K562 (cell line): ENCODE results near the gene DYNLT2B. TPM values are rescaled to one million over a fixed set of nuclear protein-coding genes. Genes with fewer than 3 reads are reported as not detected.

Experiments
- ATF7 ChIP-seq: fragments of 450-650 bp; IDR thresholded peaks from 2 replicates; pipeline ENCODE4 v1.7.1; 2014; ENCODE audit warnings: mild to moderate bottlenecking, moderate library complexity
- EHMT2 ChIP-seq: fragments of 450-650 bp; IDR thresholded peaks from 2 replicates; pipeline ENCODE4 v1.6.1; 2018; ENCODE audit warnings: antibody characterized with exemption
- ETV5 ChIP-seq: sonication (generic); formaldehyde crosslinking; IDR thresholded peaks from 2 replicates; pipeline ENCODE4 v1.4.0; 2020; ENCODE audit warnings: low read depth, mild to moderate bottlenecking, missing genetic modification reagents
- GTF2F1 ChIP-seq: IDR thresholded peaks from 2 replicates; pipeline ENCODE4 v1.6.1; 2011; ENCODE audit warnings: low read depth, low read length, improper control_type of control experiment
- HDAC3 ChIP-seq: fragments of 450-650 bp; IDR thresholded peaks from 2 replicates; pipeline ENCODE4 v1.6.1; 2018; ENCODE audit warnings: borderline replicate concordance, mild to moderate bottlenecking, moderate library complexity; ENCODE audit not compliant: partially characterized antibody
- KAT7 ChIP-seq: sonication (generic); formaldehyde crosslinking; IDR thresholded peaks from 2 replicates; pipeline ENCODE4 v1.8.0; 2022; ENCODE audit warnings: missing genetic modification reagents, mild to moderate bottlenecking, borderline replicate concordance
- MECOM ChIP-seq: fragments of 250-450 bp; sonication (Bioruptor Pico); IDR thresholded peaks from 2 replicates; pipeline ENCODE4 v1.8.0; 2022; ENCODE audit warnings: inconsistent platforms
- MYBL2 ChIP-seq, 2 experiments: fragments of 450-650 bp in 1 of 2; sonication (generic) in 1 of 2; formaldehyde crosslinking in 1 of 2; IDR thresholded peaks; 2 replicates each; pipeline versions ENCODE4 v1.6.1 to v1.8.1; 2017 to 2022; ENCODE audit warnings: borderline replicate concordance in 1 of 2, inconsistent platforms in 1 of 2, low read depth in 1 of 2, mild to moderate bottlenecking in 1 of 2, missing genetic modification reagents in 1 of 2, moderate library complexity in 1 of 2
- POLR2AphosphoS5 ChIP-seq: IDR thresholded peaks from 2 replicates; pipeline ENCODE4 v1.6.1; 2011; ENCODE audit warnings: mild to moderate bottlenecking, low read depth, low read length, moderate library complexity; ENCODE audit not compliant: control insufficient read depth, insufficient read depth
- PTBP1 ChIP-seq: fragments of 200-400 bp; formaldehyde crosslinking; IDR thresholded peaks from 2 replicates; pipeline ENCODE4 v1.6.1; 2017; ENCODE audit warnings: low read depth, low read length
- RBM14 ChIP-seq: fragments of 200-400 bp; formaldehyde crosslinking; IDR thresholded peaks from 2 replicates; pipeline ENCODE4 v1.6.1; 2018; ENCODE audit warnings: low read depth, mild to moderate bottlenecking, low read length, moderate library complexity, borderline replicate concordance; ENCODE audit not compliant: insufficient read depth
- SMARCC2 ChIP-seq: fragments of 450-650 bp; IDR thresholded peaks from 2 replicates; pipeline ENCODE4 v1.6.1; 2017; ENCODE audit warnings: antibody characterized with exemption, moderate library complexity, mild to moderate bottlenecking, low read depth
- SNRNP70 ChIP-seq: fragments of 200-400 bp; formaldehyde crosslinking; optimal IDR thresholded peaks from 2 replicates; pipeline ENCODE3; 2017; ENCODE audit warnings: low read depth, low read length
- SUPT5H ChIP-seq: fragments of 450-650 bp; IDR thresholded peaks from 2 replicates; pipeline ENCODE4 v1.6.1; 2016
- TAF9B ChIP-seq: fragments of 450-650 bp; IDR thresholded peaks from 2 replicates; pipeline ENCODE4 v1.6.1; 2018; ENCODE audit warnings: mild to moderate bottlenecking; ENCODE audit not compliant: partially characterized antibody
- THRAP3 ChIP-seq: fragments of 450-650 bp; IDR thresholded peaks from 2 replicates; pipeline ENCODE4 v1.6.1; 2016; ENCODE audit warnings: mild to moderate bottlenecking, inconsistent platforms, borderline replicate concordance
- ZEB2 ChIP-seq: fragments of 450-650 bp; IDR thresholded peaks from 2 replicates; pipeline ENCODE4 v1.6.1; 2016
- ZNF134 ChIP-seq: fragments of 250-450 bp; sonication (Bioruptor Pico); conservative IDR thresholded peaks from 2 replicates; pipeline ENCODE4 v1.4.0; 2020
- ZNF778 ChIP-seq: fragments of 450-650 bp; formaldehyde crosslinking; IDR thresholded peaks from 2 replicates; pipeline ENCODE4 v1.4.0; 2020; ENCODE audit warnings: mild to moderate bottlenecking, moderate library complexity
- polyA plus RNA-seq, 8 experiments: library from polyadenylated mRNA; depleted of rRNA in 4 of 8; stranded (reverse) in 5 of 8; unstranded in 3 of 8; fragments of >200 nt; fragmentation: Nextera tagmentation in 2 of 8; fragmentation: Illumina TruSeq in 1 of 8; extraction: Ambion mirVana in 2 of 8; extraction: Trizol in 1 of 8; gene quantifications; 2 replicates each; pipeline versions ENCODE4 v1.2.1 to v1.2.3, GENCODE V29; 2011 to 2014; ENCODE audit warnings: inconsistent platforms in 1 of 8, missing spikeins in 1 of 8
- total RNA-seq, 7 experiments: library from RNA; depleted of rRNA in 6 of 7; stranded (reverse); fragments of >200 nt in 6 of 7; fragmentation: Illumina TruSeq in 2 of 7; extraction: Trizol in 2 of 7; gene quantifications; 2 replicates each; pipeline versions ENCODE4 v1.2.1 to v1.2.3, GENCODE V29; 2011 to 2021; ENCODE audit warnings: low replicate concordance in 1 of 7
- TF ChIP-seq, protein P1 (sequence below): sonication (generic); formaldehyde crosslinking; IDR thresholded peaks from 2 replicates; pipeline ENCODE4 v1.8.0; 2023; ENCODE audit warnings: mild to moderate bottlenecking, missing genetic modification reagents
- TF ChIP-seq, protein P2 (sequence below): conservative IDR thresholded peaks from 2 replicates; pipeline ENCODE4 v1.6.1; 2011; ENCODE audit warnings: low read depth, mild to moderate bottlenecking, low read length; ENCODE audit not compliant: control insufficient read depth
- TF ChIP-seq, protein P3 (sequence below): fragments of 250-450 bp; sonication (Bioruptor Pico); IDR thresholded peaks from 2 replicates; pipeline ENCODE4 v1.5.0; 2021; ENCODE audit warnings: mild to moderate bottlenecking, moderate library complexity

DYNLT2B gene
- total and polyA plus RNA-seq, 9 of the 15 experiments (the other 6 are each of a cell fraction or from before 2014, with no cell fraction given) = 6.5 to 19.9 (median 8.7) TPM

DNA sequence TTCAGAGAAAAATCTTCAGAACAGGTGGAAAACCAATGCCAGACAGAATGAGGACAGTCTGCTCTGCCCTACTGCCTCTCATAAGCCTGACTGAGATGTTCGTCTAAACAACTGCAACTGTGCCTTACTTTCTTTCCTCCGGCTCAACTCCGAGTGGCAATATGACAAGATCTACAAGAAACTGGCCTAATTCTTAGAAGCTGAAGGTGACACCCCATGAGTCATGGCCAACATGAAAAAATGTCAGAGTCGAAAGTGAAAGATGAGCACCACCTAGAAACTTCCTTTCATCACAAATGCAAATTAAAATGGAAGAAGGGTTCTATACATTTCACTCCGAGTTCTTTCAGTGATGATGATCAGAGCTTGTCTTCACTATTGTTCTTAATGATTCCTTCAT is 43.5 kb downstream of the DYNLT2B start (continued):
- 0 out of 2 replicates have a peak, but pooled peaks have one; percentile 58 for TF ChIP-seq EHMT2
- TF ChIP-seq ZNF134 (CRISPR knock-in tag) = no peak
- TF ChIP-seq MYBL2 (IDR thresholded peaks at IDR 0.05; ENCODE audit: low read depth) = no peak
- no peak for TF ChIP-seq MYBL2 (CRISPR knock-in tag; IDR thresholded peaks at IDR 0.05; ENCODE audit: borderline replicate concordance)
- peak; percentile 23 for TF ChIP-seq HDAC3
- no peak for TF ChIP-seq MECOM (CRISPR knock-in tag)
- TF ChIP-seq ZNF778 (CRISPR knock-in tag) = no peak
- no peak for TF ChIP-seq PTBP1
- TF ChIP-seq SMARCC2 = 0 out of 2 replicates have a peak, but pooled peaks have one; percentile 30
- TF ChIP-seq, protein P1, sequence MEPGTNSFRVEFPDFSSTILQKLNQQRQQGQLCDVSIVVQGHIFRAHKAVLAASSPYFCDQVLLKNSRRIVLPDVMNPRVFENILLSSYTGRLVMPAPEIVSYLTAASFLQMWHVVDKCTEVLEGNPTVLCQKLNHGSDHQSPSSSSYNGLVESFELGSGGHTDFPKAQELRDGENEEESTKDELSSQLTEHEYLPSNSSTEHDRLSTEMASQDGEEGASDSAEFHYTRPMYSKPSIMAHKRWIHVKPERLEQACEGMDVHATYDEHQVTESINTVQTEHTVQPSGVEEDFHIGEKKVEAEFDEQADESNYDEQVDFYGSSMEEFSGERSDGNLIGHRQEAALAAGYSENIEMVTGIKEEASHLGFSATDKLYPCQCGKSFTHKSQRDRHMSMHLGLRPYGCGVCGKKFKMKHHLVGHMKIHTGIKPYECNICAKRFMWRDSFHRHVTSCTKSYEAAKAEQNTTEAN (CRISPR knock-in tag) = no peak
- TF ChIP-seq, protein P2, sequence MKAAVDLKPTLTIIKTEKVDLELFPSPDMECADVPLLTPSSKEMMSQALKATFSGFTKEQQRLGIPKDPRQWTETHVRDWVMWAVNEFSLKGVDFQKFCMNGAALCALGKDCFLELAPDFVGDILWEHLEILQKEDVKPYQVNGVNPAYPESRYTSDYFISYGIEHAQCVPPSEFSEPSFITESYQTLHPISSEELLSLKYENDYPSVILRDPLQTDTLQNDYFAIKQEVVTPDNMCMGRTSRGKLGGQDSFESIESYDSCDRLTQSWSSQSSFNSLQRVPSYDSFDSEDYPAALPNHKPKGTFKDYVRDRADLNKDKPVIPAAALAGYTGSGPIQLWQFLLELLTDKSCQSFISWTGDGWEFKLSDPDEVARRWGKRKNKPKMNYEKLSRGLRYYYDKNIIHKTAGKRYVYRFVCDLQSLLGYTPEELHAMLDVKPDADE = no peak
- TF ChIP-seq TAF9B = peak; percentile 67
- peak; percentile 34; the same call in 1 of the 2 replicates for TF ChIP-seq ZEB2
- peak; percentile 58; the same call in 1 of the 2 replicates for TF ChIP-seq ATF7
- TF ChIP-seq SNRNP70 = no peak
- TF ChIP-seq RBM14 = no peak
- TF ChIP-seq THRAP3 = no peak
- TF ChIP-seq ETV5 (CRISPR knock-in tag) = no peak
- no peak for TF ChIP-seq GTF2F1
- no peak for TF ChIP-seq SUPT5H
- TF ChIP-seq, protein P3, sequence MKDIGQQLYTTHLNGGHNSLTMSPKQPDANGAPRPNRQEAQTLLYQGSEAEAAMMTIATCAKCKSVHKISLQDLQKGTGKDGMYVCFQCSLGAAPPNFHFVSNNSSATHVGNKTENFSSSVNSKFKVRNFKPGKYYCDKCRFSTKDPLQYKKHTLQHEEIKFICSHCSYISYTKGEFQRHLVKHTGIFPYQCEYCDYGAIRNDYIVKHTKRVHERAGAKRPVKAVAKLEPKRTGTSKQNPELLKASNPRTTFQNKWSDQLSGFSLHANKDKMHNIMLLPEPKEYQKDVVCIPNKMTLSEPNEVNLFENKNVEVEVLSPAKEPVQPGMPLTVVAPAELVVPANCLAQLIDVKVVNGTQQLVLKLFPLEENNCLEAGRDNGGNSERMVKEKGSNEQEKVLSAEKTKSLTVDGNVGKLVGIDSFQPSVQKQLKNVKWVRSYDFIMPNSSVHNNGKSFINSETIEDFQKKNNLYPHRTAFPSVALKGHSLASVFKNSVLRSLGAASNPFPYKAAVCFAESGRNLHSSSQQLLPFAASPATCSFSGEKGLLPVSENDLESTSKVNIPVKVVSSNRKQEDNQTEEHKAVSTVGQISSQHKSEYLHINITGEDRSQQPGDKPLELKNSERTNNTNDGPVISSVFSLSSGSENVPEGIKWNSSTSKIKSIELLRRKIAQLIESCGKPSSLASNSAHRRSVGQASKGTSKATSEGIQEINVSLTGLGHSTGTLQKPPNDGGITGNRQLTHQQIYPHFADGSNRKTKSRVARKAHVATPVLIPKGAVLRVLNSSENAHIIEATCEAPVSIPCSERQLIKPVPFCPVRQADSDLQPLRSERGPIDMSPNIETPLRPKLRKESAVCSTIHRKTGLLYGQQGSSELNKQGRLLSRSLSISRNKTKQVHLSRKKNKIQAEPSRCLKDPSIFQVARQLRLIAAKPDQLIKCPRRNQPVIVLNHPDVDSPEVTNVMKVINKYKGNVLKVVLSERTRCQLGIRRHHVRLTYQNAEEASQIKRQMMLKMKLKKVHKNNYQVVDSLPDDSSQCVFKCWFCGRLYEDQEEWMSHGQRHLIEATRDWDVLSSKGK (CRISPR knock-in tag) = no peak
- TF ChIP-seq POLR2AphosphoS5 = 0 out of 2 replicates have a peak, but pooled peaks have one; percentile 32
- TF ChIP-seq KAT7 (CRISPR knock-in tag) = no peak
